Fibroblast of pulmonary artery (primary cell): ENCODE data around the gene TECTA.

ENCODE experiments used
- DNase-seq: peaks from one replicate; pipeline ENCODE4 v3.0.0-alpha.2; 2010; ENCODE audit warnings: low read depth
- H3K4me3 ChIP-seq: replicated peaks from 2 replicates; pipeline ENCODE4 v1.5.1; 2011; ENCODE audit warnings: low read depth, mild to moderate bottlenecking, control low read depth, low read length, moderate library complexity
- TF ChIP-seq, protein P1 (sequence below): IDR thresholded peaks from 2 replicates; pipeline ENCODE4 v1.5.1; 2011; ENCODE audit warnings: mild to moderate bottlenecking, control low read depth, low read length, inconsistent platforms; ENCODE audit errors: missing control alignments

Gene TECTA

DNA sequence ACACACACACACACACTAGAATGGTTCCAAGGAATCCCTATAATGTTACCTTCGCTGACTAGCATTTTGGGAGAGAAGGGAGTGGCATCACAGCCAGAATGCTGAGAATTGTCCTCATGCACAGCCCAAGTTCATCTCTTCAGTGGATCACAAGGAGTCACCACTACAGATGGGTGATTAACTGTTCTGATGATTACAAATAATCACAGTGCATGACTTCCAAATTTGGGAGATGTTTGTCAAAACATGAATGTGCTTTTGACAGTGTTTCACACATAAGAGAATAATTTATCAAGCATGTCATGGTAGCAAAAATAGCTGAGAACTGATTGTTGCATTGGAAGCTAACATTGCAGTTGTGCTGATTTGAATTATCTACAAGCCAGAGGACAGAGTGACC, 110.6 kb downstream of the TECTA start:
- no peak overlapping the region for H3K4me3 ChIP-seq
- TF ChIP-seq, protein P1, sequence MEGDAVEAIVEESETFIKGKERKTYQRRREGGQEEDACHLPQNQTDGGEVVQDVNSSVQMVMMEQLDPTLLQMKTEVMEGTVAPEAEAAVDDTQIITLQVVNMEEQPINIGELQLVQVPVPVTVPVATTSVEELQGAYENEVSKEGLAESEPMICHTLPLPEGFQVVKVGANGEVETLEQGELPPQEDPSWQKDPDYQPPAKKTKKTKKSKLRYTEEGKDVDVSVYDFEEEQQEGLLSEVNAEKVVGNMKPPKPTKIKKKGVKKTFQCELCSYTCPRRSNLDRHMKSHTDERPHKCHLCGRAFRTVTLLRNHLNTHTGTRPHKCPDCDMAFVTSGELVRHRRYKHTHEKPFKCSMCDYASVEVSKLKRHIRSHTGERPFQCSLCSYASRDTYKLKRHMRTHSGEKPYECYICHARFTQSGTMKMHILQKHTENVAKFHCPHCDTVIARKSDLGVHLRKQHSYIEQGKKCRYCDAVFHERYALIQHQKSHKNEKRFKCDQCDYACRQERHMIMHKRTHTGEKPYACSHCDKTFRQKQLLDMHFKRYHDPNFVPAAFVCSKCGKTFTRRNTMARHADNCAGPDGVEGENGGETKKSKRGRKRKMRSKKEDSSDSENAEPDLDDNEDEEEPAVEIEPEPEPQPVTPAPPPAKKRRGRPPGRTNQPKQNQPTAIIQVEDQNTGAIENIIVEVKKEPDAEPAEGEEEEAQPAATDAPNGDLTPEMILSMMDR: no peak
- no peak for DNase-seq

DNA sequence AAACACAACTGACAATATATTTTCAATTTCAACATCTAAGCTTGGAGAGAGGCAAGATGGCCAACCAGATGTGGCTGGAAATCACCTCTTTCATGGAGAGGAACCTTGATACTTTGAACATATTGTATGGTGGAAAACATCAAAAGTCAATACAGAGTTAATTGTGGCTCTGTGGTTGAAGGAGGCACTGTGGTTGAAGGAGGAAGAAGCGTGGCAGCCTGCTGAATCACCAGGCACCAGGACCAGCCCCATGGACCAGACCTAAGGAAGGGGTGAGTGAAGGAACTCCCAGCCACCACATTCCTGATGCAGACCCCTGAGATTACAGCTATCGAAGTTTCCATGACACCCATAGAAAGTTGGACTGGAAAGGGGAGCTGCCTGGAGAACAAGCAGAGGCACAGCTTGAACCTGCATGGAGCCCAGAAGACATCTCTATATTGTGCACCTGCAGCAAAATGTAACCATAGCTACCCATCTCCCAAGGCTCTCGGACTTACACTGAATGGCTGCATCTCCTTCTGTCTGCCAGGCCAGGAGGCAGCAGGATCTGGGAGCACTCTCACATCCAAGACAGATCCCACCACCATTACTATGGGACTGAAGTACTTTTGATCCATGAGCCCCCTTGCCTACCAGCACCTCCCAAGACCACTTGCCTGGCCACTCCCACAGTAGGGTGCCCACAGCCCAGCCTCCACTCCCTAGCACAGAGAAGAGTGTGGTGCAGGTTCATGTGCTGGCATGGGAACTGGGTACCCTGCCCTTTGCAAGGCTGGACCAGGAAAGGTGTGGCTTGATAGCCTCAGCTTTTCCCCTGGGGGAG, 111.7 kb downstream of the TECTA start:
- TF ChIP-seq, protein P1: no peak
- H3K4me3 ChIP-seq: no peak overlapping the region
- no peak for DNase-seq

DNA sequence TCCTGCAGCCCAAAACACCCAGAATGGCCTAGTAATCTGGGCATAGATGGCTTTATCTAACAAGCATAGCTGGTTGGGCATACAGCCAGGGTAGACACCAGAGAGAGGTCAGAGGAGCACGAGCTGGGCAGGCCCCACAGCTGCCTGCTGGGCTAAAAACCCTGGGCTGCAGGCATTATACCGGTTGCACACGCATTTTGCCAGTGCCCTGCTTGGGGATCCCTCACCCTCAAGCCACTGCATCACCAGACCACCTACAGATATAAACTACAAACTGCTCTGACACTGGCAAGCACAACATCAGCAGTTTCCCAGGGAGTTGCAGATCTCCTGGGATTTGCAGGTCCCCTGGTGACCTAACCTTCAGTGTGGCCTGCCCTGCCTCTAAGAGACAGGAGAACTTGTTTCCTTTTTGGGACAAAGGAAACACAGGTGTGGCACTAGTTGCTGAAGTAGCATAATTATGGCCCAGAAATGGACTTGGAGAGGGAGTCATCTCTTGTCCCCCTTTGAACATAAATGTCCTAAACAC, 112.4 kb downstream of the TECTA start:
- H3K4me3 ChIP-seq: no peak overlapping the region
- TF ChIP-seq, protein P1: no peak
- DNase-seq: no peak

DNA sequence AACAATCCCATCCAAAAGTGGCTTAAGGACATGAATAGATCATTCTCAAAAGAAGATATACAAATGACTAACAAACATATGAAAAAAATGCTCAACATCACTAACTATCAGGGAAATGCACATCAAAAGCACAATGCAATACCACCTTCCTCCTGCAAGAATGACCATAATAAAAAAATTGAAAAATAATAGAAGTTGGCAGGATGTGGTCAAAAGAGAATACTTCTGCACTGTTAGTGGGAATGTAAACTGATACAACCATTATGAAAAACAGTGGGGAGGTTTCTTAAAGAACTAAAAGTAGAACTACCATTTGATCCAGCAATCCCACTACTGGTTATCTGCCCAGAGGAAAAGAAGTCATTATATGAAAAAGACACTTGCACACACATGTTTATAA, 113.8 kb downstream of the TECTA start:
- DNase-seq: no peak
- TF ChIP-seq, protein P1: no peak
- no peak overlapping the region for H3K4me3 ChIP-seq

DNA sequence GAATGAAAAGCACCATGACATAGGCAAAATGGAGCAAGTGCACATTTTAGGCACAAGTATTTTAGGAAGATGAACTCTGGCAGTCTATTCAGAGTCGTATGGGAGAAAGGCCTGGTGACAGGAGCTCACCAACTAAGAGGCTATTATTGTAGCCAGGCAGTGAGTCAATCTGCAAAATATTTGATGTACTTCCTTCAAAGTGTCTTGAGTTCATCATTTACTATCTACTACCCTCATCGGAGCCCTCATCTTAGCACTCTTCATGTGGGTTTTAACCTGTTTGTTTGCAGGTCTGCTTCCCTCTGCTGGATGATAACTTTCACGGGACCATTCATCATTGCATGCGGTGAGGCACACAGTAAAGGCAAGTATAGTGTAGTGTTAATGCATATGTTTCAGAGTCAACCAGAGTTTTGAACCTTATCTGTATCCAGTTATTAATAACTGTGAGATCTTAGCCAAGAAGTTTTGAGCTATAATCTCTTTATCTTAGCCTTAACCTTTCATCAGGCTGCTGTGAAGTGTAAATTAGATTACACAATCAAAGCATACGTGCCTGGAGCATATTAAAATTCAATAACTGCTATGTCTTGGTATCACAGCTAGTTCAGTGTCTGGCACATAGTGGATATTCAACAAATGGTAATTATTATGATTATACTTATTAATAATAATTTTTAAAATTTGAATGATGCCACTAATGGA, 120.6 kb downstream of the TECTA start:
- TF ChIP-seq, protein P1: no peak

DNA sequence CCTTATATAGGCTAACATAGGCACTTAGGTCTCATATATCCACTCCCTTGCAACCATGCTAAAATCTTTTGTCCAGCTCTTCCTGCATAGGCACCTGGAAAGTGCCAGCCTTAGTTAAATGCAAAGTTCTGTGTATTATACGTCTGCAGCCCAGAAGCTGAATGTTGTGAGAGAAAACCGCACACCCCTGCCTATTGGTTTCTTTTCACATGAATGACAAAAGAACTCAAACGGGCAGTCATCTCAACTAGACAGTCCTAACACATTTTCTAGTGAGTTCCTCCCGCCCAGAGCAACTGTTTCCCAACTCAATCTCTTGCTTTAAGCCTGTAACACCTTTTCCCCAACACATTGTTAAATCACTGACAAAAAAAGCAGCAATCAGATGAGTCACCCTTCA, 122.1 kb downstream of the TECTA start:
- DNase-seq: no peak
- TF ChIP-seq, protein P1: no peak
- no peak overlapping the region for H3K4me3 ChIP-seq

More for the DNA sequence above, 120.6 kb downstream of the TECTA start:
- DNase-seq: no peak
- H3K4me3 ChIP-seq: no peak overlapping the region
